Activated T-cell treated with anti-CD3 and anti-CD28 coated beads, Interleukin-2, amount 50 U/mL, for 4 hours (primary cell): ENCODE results near the gene AKAP6. TPM values are rescaled to one million over a fixed set of nuclear protein-coding genes. Genes with fewer than 3 reads are reported as not detected.

Source experiments
- ATAC-seq, 2 donors: fragments of 200-7000 bp; cut with Tn5 transposase; one replicate each; pipeline ENCODE4 v1.10.0; 2021
- DNase-seq: peaks from one replicate; pipeline ENCODE4 v3.0.0-alpha.2; 2020
- H3K27me3 Mint-ChIP-seq: one replicate; pipeline ENCODE4 v1.8.0; 2021; ENCODE audit warnings: low read depth, mixed read lengths
- H3K36me3 Mint-ChIP-seq: one replicate; pipeline ENCODE4 v1.8.0; 2022; ENCODE audit warnings: mixed read lengths; ENCODE audit not compliant: insufficient read depth
- H3K4me1 Mint-ChIP-seq: one replicate; pipeline ENCODE4 v1.8.0; 2021; ENCODE audit warnings: low read depth, mixed read lengths
- H3K4me3 Mint-ChIP-seq: one replicate; pipeline ENCODE4 v1.8.0; 2021; ENCODE audit warnings: mild to moderate bottlenecking, moderate library complexity, mixed read lengths
- H3K9me3 Mint-ChIP-seq: one replicate; pipeline ENCODE4 v1.8.0; 2021; ENCODE audit warnings: mixed read lengths
- total RNA-seq, 3 donors: library from RNA; stranded (reverse); gene quantifications; one replicate each; pipeline ENCODE4 v1.2.1, GENCODE V29; 2021

Gene AKAP6
- total RNA-seq, 3 donors from 2014 or later, result 0.76 to 1.7 (median 1.3) TPM

- no peaks in the 10 kb centered on the region for H3K4me1 Mint-ChIP-seq
- ATAC-seq (no peak), DNase-seq (no peak)
- no peak overlapping the region for H3K4me3 Mint-ChIP-seq
- no peaks in the 10 kb centered on the region for H3K9me3 Mint-ChIP-seq
- H3K36me3 Mint-ChIP-seq, result no peaks in the 10 kb centered on the region
- H3K27me3 Mint-ChIP-seq, result no peaks in the 10 kb centered on the region
These were observed 325.0 kb downstream of the AKAP6 start for GRCh38 chr14:32654106-32654505.

- no peak for ATAC-seq
- Mint-ChIP-seq H3K4me3 (no peak overlapping the region), H3K36me3 (no peaks in the 10 kb centered on the region), H3K27me3 (no peaks in the 10 kb centered on the region), H3K4me1 (no peaks in the 10 kb centered on the region), H3K9me3 (no peaks in the 10 kb centered on the region)
- DNase-seq, result no peak
These were observed 327.5 kb downstream of the AKAP6 start for GRCh38 chr14:32656601-32657000.

- Mint-ChIP-seq H3K36me3 (no peaks in the 10 kb centered on the region), H3K4me3 (no peak overlapping the region), H3K27me3 (no peaks in the 10 kb centered on the region), H3K4me1 (no peaks in the 10 kb centered on the region), H3K9me3 (no peaks in the 10 kb centered on the region)
- DNase-seq, result no peak
- ATAC-seq, result no peak
These were observed 328.0 kb downstream of the AKAP6 start for GRCh38 chr14:32657081-32657480.

GRCh38 chr14:32661216-32661615, 332.1 kb downstream of the AKAP6 start:
- no peak overlapping the region for H3K4me3 Mint-ChIP-seq
- H3K36me3 Mint-ChIP-seq, result no peaks in the 10 kb centered on the region
- H3K9me3 Mint-ChIP-seq, result no peaks in the 10 kb centered on the region
- peaks cover 3% of the 10 kb centered on the region for H3K27me3 Mint-ChIP-seq
- no peak for ATAC-seq
- H3K4me1 Mint-ChIP-seq, result no peaks in the 10 kb centered on the region
- DNase-seq, result no peak

GRCh38 chr14:32662211-32662610, 333.1 kb downstream of the AKAP6 start:
- Mint-ChIP-seq H3K4me1 (no peaks in the 10 kb centered on the region), H3K27me3 (peaks cover 3% of the 10 kb centered on the region), H3K36me3 (no peaks in the 10 kb centered on the region), H3K9me3 (no peaks in the 10 kb centered on the region), H3K4me3 (no peak overlapping the region)
- ATAC-seq, result no peak
- DNase-seq, result no peak

GRCh38 chr14:32666308-32666707, 337.2 kb downstream of the AKAP6 start:
- peaks cover 3% of the 10 kb centered on the region for H3K27me3 Mint-ChIP-seq
- no peaks in the 10 kb centered on the region for H3K4me1 Mint-ChIP-seq
- no peak for ATAC-seq
- DNase-seq, result no peak
- H3K9me3 Mint-ChIP-seq, result peaks cover 3% of the 10 kb centered on the region
- no peaks in the 10 kb centered on the region for H3K36me3 Mint-ChIP-seq
- no peak overlapping the region for H3K4me3 Mint-ChIP-seq

GRCh38 chr14:32667287-32667686, 338.2 kb downstream of the AKAP6 start:
- no peak for DNase-seq
- H3K36me3 Mint-ChIP-seq, result no peaks in the 10 kb centered on the region
- peaks cover 3% of the 10 kb centered on the region for H3K27me3 Mint-ChIP-seq
- H3K4me3 Mint-ChIP-seq, result no peak overlapping the region
- ATAC-seq, result no peak
- H3K9me3 Mint-ChIP-seq, result peaks cover 6% of the 10 kb centered on the region
- H3K4me1 Mint-ChIP-seq, result no peaks in the 10 kb centered on the region

GRCh38 chr14:32667791-32668190, 338.7 kb downstream of the AKAP6 start:
- DNase-seq, result no peak
- Mint-ChIP-seq H3K9me3 (peaks cover 6% of the 10 kb centered on the region), H3K27me3 (peaks cover 3% of the 10 kb centered on the region), H3K36me3 (no peaks in the 10 kb centered on the region), H3K4me1 (no peaks in the 10 kb centered on the region), H3K4me3 (no peak overlapping the region)
- ATAC-seq, result no peak

- no peaks in the 10 kb centered on the region for H3K27me3 Mint-ChIP-seq
- no peak overlapping the region for H3K4me3 Mint-ChIP-seq
- DNase-seq, result no peak
- peaks cover 6% of the 10 kb centered on the region for H3K9me3 Mint-ChIP-seq
- H3K4me1 Mint-ChIP-seq, result no peaks in the 10 kb centered on the region
- H3K36me3 Mint-ChIP-seq, result no peaks in the 10 kb centered on the region
- ATAC-seq, result no peak
These were observed 340.3 kb downstream of the AKAP6 start for GRCh38 chr14:32669391-32669790.

GRCh38 chr14:32675433-32675832, 346.3 kb downstream of the AKAP6 start:
- Mint-ChIP-seq H3K4me1 (no peaks in the 10 kb centered on the region), H3K36me3 (no peaks in the 10 kb centered on the region), H3K4me3 (no peak overlapping the region), H3K27me3 (no peaks in the 10 kb centered on the region), H3K9me3 (peaks cover 6% of the 10 kb centered on the region)
- ATAC-seq (no peak), DNase-seq (no peak)

GRCh38 chr14:32677129-32677780, 348.2 kb downstream of the AKAP6 start:
- no peak overlapping the region for H3K4me3 Mint-ChIP-seq
- no peaks in the 10 kb centered on the region for H3K9me3 Mint-ChIP-seq
- DNase-seq (no peak), ATAC-seq (no peak)
- no peaks in the 10 kb centered on the region for H3K4me1 Mint-ChIP-seq
- H3K27me3 Mint-ChIP-seq, result no peaks in the 10 kb centered on the region
- no peaks in the 10 kb centered on the region for H3K36me3 Mint-ChIP-seq

- Mint-ChIP-seq H3K4me3 (no peak overlapping the region), H3K4me1 (no peaks in the 10 kb centered on the region), H3K27me3 (no peaks in the 10 kb centered on the region), H3K36me3 (no peaks in the 10 kb centered on the region), H3K9me3 (no peaks in the 10 kb centered on the region)
- ATAC-seq, result no peak
- no peak for DNase-seq
These were observed 349.0 kb downstream of the AKAP6 start for GRCh38 chr14:32678088-32678487.

GRCh38 chr14:32679927-32680612, 351.0 kb downstream of the AKAP6 start:
- Mint-ChIP-seq H3K4me3 (no peak overlapping the region), H3K9me3 (no peaks in the 10 kb centered on the region), H3K4me1 (no peaks in the 10 kb centered on the region), H3K27me3 (no peaks in the 10 kb centered on the region), H3K36me3 (no peaks in the 10 kb centered on the region)
- ATAC-seq (no peak), DNase-seq (no peak)

- DNase-seq (no peak), ATAC-seq (no peak)
- no peak overlapping the region for H3K4me3 Mint-ChIP-seq
- H3K27me3 Mint-ChIP-seq, result no peaks in the 10 kb centered on the region
- no peaks in the 10 kb centered on the region for H3K9me3 Mint-ChIP-seq
- no peaks in the 10 kb centered on the region for H3K36me3 Mint-ChIP-seq
- H3K4me1 Mint-ChIP-seq, result no peaks in the 10 kb centered on the region
These were observed 352.5 kb downstream of the AKAP6 start for GRCh38 chr14:32681598-32681997.

GRCh38 chr14:32682214-32682613, 353.1 kb downstream of the AKAP6 start:
- Mint-ChIP-seq H3K4me3 (no peak overlapping the region), H3K4me1 (no peaks in the 10 kb centered on the region), H3K9me3 (no peaks in the 10 kb centered on the region), H3K27me3 (no peaks in the 10 kb centered on the region), H3K36me3 (no peaks in the 10 kb centered on the region)
- no peak for DNase-seq
- ATAC-seq, result no peak
